Measurements from ENCODE around the gene ZNF277. TPM values are rescaled to one million over a fixed set of nuclear protein-coding genes. Genes with fewer than 3 reads are reported as not detected.
A peak's percentile ranks its signal among the peaks of the same experiment; 100 is the strongest.

Gene ZNF277
- total RNA-seq, 1 experiment from 2014 or later, result 19.9 TPM

GRCh38 chr7:112365551-112365950 is 159.1 kb downstream of the ZNF277 start:
- intact Hi-C loops (cut with micrococcal nuclease), result no loop called here
- Mint-ChIP-seq H3K4me3 (ENCODE audit: unreplicated experiment) (no peak overlapping the region), H3K27me3 (ENCODE audit: insufficient read depth, unreplicated experiment) (no peaks in the 10 kb centered on the region), H3K36me3 (ENCODE audit: insufficient read depth, unreplicated experiment) (no peaks in the 10 kb centered on the region), H3K4me1 (ENCODE audit: insufficient read depth, unreplicated experiment) (no peaks in the 10 kb centered on the region), H3K27ac (ENCODE audit: low read depth, unreplicated experiment) (no peak overlapping the region), H3K9me3 (ENCODE audit: unreplicated experiment) (no peaks in the 10 kb centered on the region)
- BruUV-seq (replicated peaks), result no TSS peak
- ChIA-PET POLR2A (no interaction called here), CTCF (no interaction called here)
- DNase-seq (ENCODE audit: unreplicated experiment), result no peak
- TF ChIP-seq CTCF (IDR thresholded peaks at IDR 0.05; ENCODE audit: unreplicated experiment), result no peak

GRCh38 chr7:112366886-112367285 is 160.4 kb downstream of the ZNF277 start:
- no peaks in the 10 kb centered on the region for H3K27me3 Mint-ChIP-seq (ENCODE audit: insufficient read depth, unreplicated experiment)
- POLR2A ChIA-PET, result interaction anchor here (0.6 kb wide), 1 partner anchor 1149 kb away, joined by 3 read pairs; no protein-coding TSS in a partner anchor
- H3K4me1 Mint-ChIP-seq (ENCODE audit: insufficient read depth, unreplicated experiment), result no peaks in the 10 kb centered on the region
- intact Hi-C loops (cut with micrococcal nuclease), result no loop called here
- no peaks in the 10 kb centered on the region for H3K9me3 Mint-ChIP-seq (ENCODE audit: unreplicated experiment)
- no peak overlapping the region for H3K4me3 Mint-ChIP-seq (ENCODE audit: unreplicated experiment)
- H3K27ac Mint-ChIP-seq (ENCODE audit: low read depth, unreplicated experiment), result no peak overlapping the region
- CTCF ChIA-PET, result interaction anchor here (0.7 kb wide), 1 partner anchor 414 kb away, joined by 3 read pairs; no protein-coding TSS in a partner anchor
- TF ChIP-seq CTCF (IDR thresholded peaks at IDR 0.05; ENCODE audit: unreplicated experiment), result no peak
- no TSS peak for BruUV-seq (replicated peaks)
- DNase-seq (ENCODE audit: unreplicated experiment), result no peak
- no peaks in the 10 kb centered on the region for H3K36me3 Mint-ChIP-seq (ENCODE audit: insufficient read depth, unreplicated experiment)

- Mint-ChIP-seq H3K27ac (ENCODE audit: low read depth, unreplicated experiment) (no peak overlapping the region), H3K27me3 (ENCODE audit: insufficient read depth, unreplicated experiment) (no peaks in the 10 kb centered on the region), H3K9me3 (ENCODE audit: unreplicated experiment) (no peaks in the 10 kb centered on the region), H3K4me1 (ENCODE audit: insufficient read depth, unreplicated experiment) (no peaks in the 10 kb centered on the region), H3K4me3 (ENCODE audit: unreplicated experiment) (no peak overlapping the region), H3K36me3 (ENCODE audit: insufficient read depth, unreplicated experiment) (no peaks in the 10 kb centered on the region)
- TF ChIP-seq CTCF (IDR thresholded peaks at IDR 0.05; ENCODE audit: unreplicated experiment), result no peak
- DNase-seq (ENCODE audit: unreplicated experiment), result peak; percentile 58
- BruUV-seq (replicated peaks), result no TSS peak
- intact Hi-C loops (cut with micrococcal nuclease), result no loop called here
- POLR2A ChIA-PET, result interaction anchor here (0.8 to 1.1 kb wide), 2 partner anchors 15 to 50 kb away, joined by 3 read pairs; no protein-coding TSS in a partner anchor
- CTCF ChIA-PET, result interaction anchor here (0.7 to 1.0 kb wide), 2 partner anchors 107 to 440 kb away, joined by 3 read pairs; no protein-coding TSS in a partner anchor
Measured at GRCh38 chr7:112370436-112370835, 163.9 kb downstream of the ZNF277 start.

GRCh38 chr7:112371701-112372100 is 165.2 kb downstream of the ZNF277 start:
- H3K27ac Mint-ChIP-seq (ENCODE audit: low read depth, unreplicated experiment), result no peak overlapping the region
- H3K36me3 Mint-ChIP-seq (ENCODE audit: insufficient read depth, unreplicated experiment), result no peaks in the 10 kb centered on the region
- H3K27me3 Mint-ChIP-seq (ENCODE audit: insufficient read depth, unreplicated experiment), result no peaks in the 10 kb centered on the region
- no peak for TF ChIP-seq CTCF (IDR thresholded peaks at IDR 0.05; ENCODE audit: unreplicated experiment)
- intact Hi-C loops (cut with micrococcal nuclease), result no loop called here
- no TSS peak for BruUV-seq (replicated peaks)
- no peaks in the 10 kb centered on the region for H3K4me1 Mint-ChIP-seq (ENCODE audit: insufficient read depth, unreplicated experiment)
- DNase-seq (ENCODE audit: unreplicated experiment), result no peak
- no peaks in the 10 kb centered on the region for H3K9me3 Mint-ChIP-seq (ENCODE audit: unreplicated experiment)
- CTCF ChIA-PET, result no interaction called here
- no peak overlapping the region for H3K4me3 Mint-ChIP-seq (ENCODE audit: unreplicated experiment)
- POLR2A ChIA-PET, result no interaction called here

All from MCF 10A (cell line).